Dermis blood vessel endothelial cell (primary cell): ENCODE data around the gene CD200R1. TPM values are rescaled to one million over a fixed set of nuclear protein-coding genes. Genes with fewer than 3 reads are reported as not detected.
"Not testable (repeated sequence)": the region's sequence is repeated elsewhere in the genome, so short reads cannot be mapped to it uniquely, and the experiment has no call there.

Source experiments
- DNase-seq: peaks from one replicate; pipeline ENCODE4 v3.0.0; 2010
- total RNA-seq: library from RNA; depleted of rRNA; stranded (reverse); fragments of >200 nt; gene quantifications from 2 replicates; pipeline ENCODE4 v1.2.3, GENCODE V29; 2014

CD200R1 gene
- total RNA-seq, 1 donor from 2014 or later = not detected

GRCh38 chr3:112973325-112974177 is 1.4 kb downstream of the CD200R1 start:
- no peak for DNase-seq

- no peak for DNase-seq
Observed at GRCh38 chr3:112972158-112972557, 2.7 kb downstream of the CD200R1 start.

- no peak for DNase-seq
Observed at GRCh38 chr3:112967828-112968227, 7.1 kb downstream of the CD200R1 start.

GRCh38 chr3:112967425-112967824 is 7.5 kb downstream of the CD200R1 start:
- DNase-seq = no peak

- no peak for DNase-seq
Observed at GRCh38 chr3:112966633-112967032, 8.3 kb downstream of the CD200R1 start.

- no peak for DNase-seq
Observed at GRCh38 chr3:112965656-112966055, 9.2 kb downstream of the CD200R1 start.

GRCh38 chr3:112963683-112964082 is 11.2 kb downstream of the CD200R1 start:
- DNase-seq = no peak

GRCh38 chr3:112958811-112959560 is 15.9 kb downstream of the CD200R1 start:
- no peak for DNase-seq

- no peak for DNase-seq
Observed at GRCh38 chr3:112956351-112956750, 18.6 kb downstream of the CD200R1 start.

- DNase-seq = no peak
Observed at GRCh38 chr3:112948346-112948838, 26.5 kb downstream of the CD200R1 start.

GRCh38 chr3:112931736-112932521 is 43.0 kb downstream of the CD200R1 start:
- DNase-seq = no peak

- DNase-seq = no peak
Observed at GRCh38 chr3:112930771-112931170, 44.1 kb downstream of the CD200R1 start.

- no peak for DNase-seq
Observed at GRCh38 chr3:112925969-112926368, 48.9 kb downstream of the CD200R1 start.

- DNase-seq = no peak
Observed at GRCh38 chr3:112925560-112925959, 49.3 kb downstream of the CD200R1 start.

GRCh38 chr3:112919541-112919940 is 55.4 kb downstream of the CD200R1 start:
- DNase-seq = not testable (repeated sequence)

GRCh38 chr3:112908252-112908651 is 66.7 kb downstream of the CD200R1 start:
- no peak for DNase-seq

- no peak for DNase-seq
Observed at GRCh38 chr3:112904786-112905185, 70.1 kb downstream of the CD200R1 start.

- DNase-seq = no peak
Observed at GRCh38 chr3:112900113-112900512, 74.8 kb downstream of the CD200R1 start.

- no peak for DNase-seq
Observed at GRCh38 chr3:112897791-112898190, 77.1 kb downstream of the CD200R1 start.

GRCh38 chr3:112894258-112894657 is 80.6 kb downstream of the CD200R1 start:
- DNase-seq = no peak

- no peak for DNase-seq
Observed at GRCh38 chr3:112889357-112889756, 85.5 kb downstream of the CD200R1 start.

GRCh38 chr3:112888381-112889085 is 86.4 kb downstream of the CD200R1 start:
- DNase-seq = no peak
